Measurements from ENCODE around the gene FBXL16. TPM values are rescaled to one million over a fixed set of nuclear protein-coding genes. Genes with fewer than 3 reads are reported as not detected.

The FBXL16 gene
- total RNA-seq, 4 donors from 2014 or later, result 0.42 to 1.2 (median 0.51) TPM

DNA sequence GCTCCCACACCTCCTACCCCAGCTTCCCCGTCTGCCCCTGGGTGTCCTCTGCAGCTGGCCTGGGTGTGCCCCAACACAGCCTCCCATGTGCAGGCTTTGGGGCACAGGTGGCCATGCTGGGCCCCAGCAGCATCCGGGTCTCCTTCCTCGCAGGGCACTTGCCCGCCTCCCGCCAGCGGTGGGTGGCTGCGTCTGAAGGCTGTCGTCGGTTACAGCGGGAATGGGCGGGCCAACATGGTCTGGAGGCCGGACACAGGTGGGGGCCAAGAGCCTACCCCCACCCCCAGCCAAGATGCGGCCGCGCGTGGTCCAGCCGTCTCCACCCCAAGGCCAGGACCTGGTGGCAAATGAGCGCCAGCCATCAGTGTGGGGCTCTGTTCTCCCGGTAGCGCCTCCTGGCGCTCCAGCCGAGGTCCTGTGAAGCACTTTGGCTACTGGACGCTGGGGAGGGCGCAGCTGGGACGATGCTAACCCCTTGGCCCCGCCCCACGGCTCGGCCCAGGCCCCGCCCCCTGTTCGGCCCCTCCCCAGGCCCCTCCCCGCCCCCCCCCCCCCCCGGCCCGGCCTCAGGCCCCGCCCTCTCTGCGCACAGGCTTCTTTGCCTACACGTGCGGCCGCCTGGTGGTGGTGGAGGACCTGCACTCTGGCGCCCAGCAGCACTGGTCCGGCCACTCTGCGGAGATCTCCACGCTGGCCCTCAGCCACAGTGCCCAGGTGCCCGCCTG lies 45.0 kb downstream of the FBXL16 start:
- Histone ChIP-seq H3K27ac (replicated peaks in 1 of 4) (peak overlapping the region; percentile 81 to 85 (median 82)), H3K36me3 (peaks cover 0 to 35% (median 24%) of the 10 kb centered on the region in 4 donors), H3K9me3 (no peaks in the 10 kb centered on the region), H3K4me1 (peaks cover 10 to 25% (median 20%) of the 10 kb centered on the region in 4 donors), H3K27me3 (no peaks in the 10 kb centered on the region), H3K4me3 (peak overlapping the region; percentile 40 to 50 (median 48))
- intact Hi-C loops (cut with DNase I), result loop anchor here (5.0 kb wide), 1 partner anchor 83 kb away; no protein-coding TSS in a partner anchor
- 17% methylated on average over 7 of the region's 43 CpGs for WGBS
- peak; percentile 97 for DNase-seq (ENCODE audit: extremely low spot score)
- TF ChIP-seq POLR2A (IDR thresholded peaks at IDR 0.05; ENCODE audit: low read depth), result no peak
- peak; percentile 71 to 77 for TF ChIP-seq POLR2AphosphoS5 (IDR thresholded peaks at IDR 0.05)
- no peak for TF ChIP-seq EP300 (IDR thresholded peaks at IDR 0.05)
- TF ChIP-seq, protein P1, sequence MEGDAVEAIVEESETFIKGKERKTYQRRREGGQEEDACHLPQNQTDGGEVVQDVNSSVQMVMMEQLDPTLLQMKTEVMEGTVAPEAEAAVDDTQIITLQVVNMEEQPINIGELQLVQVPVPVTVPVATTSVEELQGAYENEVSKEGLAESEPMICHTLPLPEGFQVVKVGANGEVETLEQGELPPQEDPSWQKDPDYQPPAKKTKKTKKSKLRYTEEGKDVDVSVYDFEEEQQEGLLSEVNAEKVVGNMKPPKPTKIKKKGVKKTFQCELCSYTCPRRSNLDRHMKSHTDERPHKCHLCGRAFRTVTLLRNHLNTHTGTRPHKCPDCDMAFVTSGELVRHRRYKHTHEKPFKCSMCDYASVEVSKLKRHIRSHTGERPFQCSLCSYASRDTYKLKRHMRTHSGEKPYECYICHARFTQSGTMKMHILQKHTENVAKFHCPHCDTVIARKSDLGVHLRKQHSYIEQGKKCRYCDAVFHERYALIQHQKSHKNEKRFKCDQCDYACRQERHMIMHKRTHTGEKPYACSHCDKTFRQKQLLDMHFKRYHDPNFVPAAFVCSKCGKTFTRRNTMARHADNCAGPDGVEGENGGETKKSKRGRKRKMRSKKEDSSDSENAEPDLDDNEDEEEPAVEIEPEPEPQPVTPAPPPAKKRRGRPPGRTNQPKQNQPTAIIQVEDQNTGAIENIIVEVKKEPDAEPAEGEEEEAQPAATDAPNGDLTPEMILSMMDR (IDR thresholded peaks at IDR 0.05), result peak; percentile 54 to 69 (median 61)

DNA sequence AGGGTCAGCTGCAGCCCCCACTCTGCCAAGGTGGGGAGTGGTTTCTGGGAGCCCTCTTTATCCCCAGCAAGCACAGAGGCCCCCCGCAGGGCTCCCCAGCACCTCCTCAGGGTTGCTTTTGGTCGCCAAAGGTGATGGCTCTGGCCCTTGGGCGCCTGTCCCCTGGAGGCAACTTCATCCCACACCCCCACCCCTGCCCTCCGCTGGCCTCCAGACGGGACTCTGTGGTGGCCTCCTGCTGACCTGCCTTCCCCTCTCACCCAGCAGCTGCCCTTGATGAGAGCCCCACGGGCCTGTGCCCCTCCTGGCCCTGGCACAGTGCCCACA lies 45.5 kb downstream of the FBXL16 start:
- peaks cover 0 to 40% (median 27%) of the 10 kb centered on the region in 4 donors for H3K36me3 ChIP-seq
- H3K4me3 ChIP-seq, result peak overlapping the region; percentile 40 to 50 (median 48)
- H3K4me1 ChIP-seq, result peaks cover 10 to 25% (median 20%) of the 10 kb centered on the region in 4 donors
- intact Hi-C loops (cut with DNase I), result loop anchor here (5.0 kb wide), 1 partner anchor 83 kb away; no protein-coding TSS in a partner anchor
- TF ChIP-seq POLR2A (IDR thresholded peaks at IDR 0.05; ENCODE audit: low read depth) (no peak), POLR2AphosphoS5 (IDR thresholded peaks at IDR 0.05) (no peak), EP300 (IDR thresholded peaks at IDR 0.05) (no peak)
- H3K27me3 ChIP-seq, result no peaks in the 10 kb centered on the region
- peak overlapping the region; percentile 81 to 85 (median 82) for H3K27ac ChIP-seq (replicated peaks in 1 of 4)
- no peak for DNase-seq (ENCODE audit: extremely low spot score)
- WGBS, result 65% methylated on average over 6 of the region's 6 CpGs
- H3K9me3 ChIP-seq, result no peaks in the 10 kb centered on the region

DNA sequence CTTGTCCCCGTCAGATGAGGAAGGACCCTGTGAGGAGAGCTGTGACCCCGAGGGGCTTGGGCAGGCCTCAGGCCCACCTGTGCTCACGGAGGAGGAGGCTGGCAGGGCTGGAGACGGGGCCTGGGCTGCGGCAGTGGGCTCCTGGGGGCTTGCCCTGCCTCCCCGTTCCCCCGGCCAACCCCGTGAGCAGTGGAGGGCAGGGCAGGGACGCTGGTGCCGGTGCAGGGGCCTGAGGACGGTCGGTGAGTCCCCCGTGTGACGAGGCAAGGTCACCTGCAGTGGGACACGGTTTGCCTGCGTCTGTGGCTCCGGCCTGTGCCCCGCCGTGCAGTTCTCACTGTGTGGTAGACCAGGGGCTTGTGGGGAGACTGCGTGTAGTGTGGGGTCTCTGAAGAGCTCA lies 46.0 kb downstream of the FBXL16 start:
- TF ChIP-seq, protein P1 (IDR thresholded peaks at IDR 0.05), result no peak
- Histone ChIP-seq H3K9me3 (no peaks in the 10 kb centered on the region), H3K4me1 (peaks cover 10 to 25% (median 20%) of the 10 kb centered on the region in 4 donors), H3K36me3 (peaks cover 0 to 45% (median 29%) of the 10 kb centered on the region in 4 donors), H3K27ac (replicated peaks in 1 of 4) (peak overlapping the region in 3 of 4 donors; percentile 81 to 85 (median 81)), H3K4me3 (no peak overlapping the region), H3K27me3 (no peaks in the 10 kb centered on the region)
- DNase-seq (ENCODE audit: extremely low spot score), result no peak
- 80% methylated on average over 18 of the region's 20 CpGs for WGBS
- intact Hi-C loops (cut with DNase I), result loop anchor here (5.0 kb wide), 1 partner anchor 82 kb away; no protein-coding TSS in a partner anchor

DNA sequence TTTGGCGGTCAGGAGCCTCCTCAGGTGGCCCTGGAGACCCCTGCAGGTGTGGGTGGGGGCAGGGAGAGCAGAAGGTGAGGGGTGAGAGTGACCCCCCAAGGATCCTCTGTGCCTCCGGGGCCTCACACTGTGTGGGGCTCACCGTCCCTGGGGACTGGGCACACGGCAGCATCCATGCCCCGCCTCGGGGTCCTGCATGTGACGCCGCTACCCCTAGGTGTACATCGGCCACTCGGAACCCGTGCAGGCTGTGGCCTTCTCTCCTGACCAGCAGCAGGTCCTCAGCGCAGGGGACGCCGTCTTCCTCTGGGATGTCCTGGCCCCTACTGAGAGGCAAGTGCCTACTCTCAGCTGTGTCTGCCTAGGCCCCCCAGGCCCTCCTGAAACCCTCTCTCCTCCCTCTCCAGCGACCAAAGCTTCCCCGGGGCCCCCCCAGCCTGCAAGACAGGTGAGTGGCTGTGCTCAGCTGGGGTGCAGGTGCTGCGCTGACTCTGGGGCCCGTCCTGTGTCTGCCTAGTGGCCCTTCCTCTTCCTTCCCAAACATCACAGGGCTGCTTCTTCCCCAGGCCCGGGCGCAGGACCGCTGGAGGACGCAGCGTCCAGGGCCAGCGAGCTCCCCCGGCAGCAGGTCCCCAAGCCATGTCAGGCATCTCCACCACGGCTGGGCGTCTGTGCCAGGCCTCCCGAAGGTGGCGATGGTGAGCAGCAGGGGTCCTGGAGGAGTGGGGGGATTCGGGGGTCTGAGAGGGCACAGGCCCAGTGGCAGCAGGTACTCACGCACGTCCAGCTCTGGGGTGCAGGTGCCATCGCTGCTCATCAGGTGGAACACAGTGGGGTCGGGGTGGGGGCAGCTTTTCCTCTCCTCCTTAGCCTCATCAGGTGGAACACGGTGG lies 46.7 kb downstream of the FBXL16 start:
- no peak for DNase-seq (ENCODE audit: extremely low spot score)
- intact Hi-C loops (cut with DNase I), result no loop called here
- peaks cover 10 to 25% (median 20%) of the 10 kb centered on the region in 4 donors for H3K4me1 ChIP-seq
- no peaks in the 10 kb centered on the region for H3K9me3 ChIP-seq
- H3K27ac ChIP-seq (replicated peaks in 1 of 4), result no peak overlapping the region
- TF ChIP-seq EP300 (IDR thresholded peaks at IDR 0.05) (no peak), POLR2AphosphoS5 (IDR thresholded peaks at IDR 0.05) (no peak)
- no peak overlapping the region for H3K4me3 ChIP-seq
- peaks cover 0 to 47% (median 30%) of the 10 kb centered on the region in 4 donors for H3K36me3 ChIP-seq
- WGBS, result 84% methylated on average over 32 of the region's 35 CpGs
- no peaks in the 10 kb centered on the region for H3K27me3 ChIP-seq

DNA sequence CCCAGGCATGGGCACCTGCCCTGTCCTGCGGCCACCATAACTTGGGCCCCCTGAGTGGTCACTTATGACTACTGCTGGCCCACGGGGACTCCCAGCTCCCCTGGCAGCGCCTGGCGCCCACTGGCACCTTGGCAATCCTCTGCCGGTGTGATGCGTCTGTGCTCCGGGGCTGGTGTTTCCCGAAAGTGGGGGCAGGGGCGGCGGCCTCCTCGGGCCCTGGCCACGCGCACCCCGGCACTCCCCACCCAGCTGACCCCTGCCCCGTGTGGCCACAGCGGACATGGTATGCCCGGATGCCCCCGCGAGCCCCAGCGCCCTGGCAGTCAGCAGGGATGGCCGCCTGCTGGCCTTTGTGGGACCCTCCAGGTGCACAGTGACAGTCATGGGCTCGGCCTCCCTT lies 48.1 kb downstream of the FBXL16 start:
- intact Hi-C loops (cut with DNase I), result no loop called here
- H3K4me3 ChIP-seq, result no peak overlapping the region
- TF ChIP-seq POLR2AphosphoS5 (IDR thresholded peaks at IDR 0.05) (no peak), POLR2A (IDR thresholded peaks at IDR 0.05; ENCODE audit: low read depth) (no peak), EP300 (IDR thresholded peaks at IDR 0.05) (no peak)
- TF ChIP-seq, protein P1 (IDR thresholded peaks at IDR 0.05), result no peak
- peaks cover 0 to 62% (median 37%) of the 10 kb centered on the region in 4 donors for H3K36me3 ChIP-seq
- H3K9me3 ChIP-seq, result no peaks in the 10 kb centered on the region
- peaks cover 10 to 25% (median 20%) of the 10 kb centered on the region in 4 donors for H3K4me1 ChIP-seq
- H3K27ac ChIP-seq (replicated peaks in 1 of 4), result no peak overlapping the region
- DNase-seq (ENCODE audit: extremely low spot score), result no peak
- WGBS, result 100% methylated on average over 3 of the region's 22 CpGs
- no peaks in the 10 kb centered on the region for H3K27me3 ChIP-seq
